Measurements from ENCODE around the gene BSN. TPM values are rescaled to one million over a fixed set of nuclear protein-coding genes. Genes with fewer than 3 reads are reported as not detected.

The BSN gene
- total RNA-seq, 2 donors from 2014 or later = 0.17 to 0.21 TPM

- DNase-seq = no peak
- H3K36me3 Mint-ChIP-seq (ENCODE audit: insufficient read depth in 2 of 2) = peaks cover 0 to 2% of the 10 kb centered on the region in 2 donors
- H3K27me3 Mint-ChIP-seq (ENCODE audit: low read depth) = no peaks in the 10 kb centered on the region
- peak overlapping the region; percentile 29 for H3K27ac Mint-ChIP-seq
- peaks cover 4% of the 10 kb centered on the region for H3K4me1 Mint-ChIP-seq (ENCODE audit: low read depth)
- H3K9me3 Mint-ChIP-seq = no peaks in the 10 kb centered on the region
- H3K4me3 Mint-ChIP-seq = no peak overlapping the region
- no peak for ATAC-seq (replicated peaks in 1 of 2)
These were observed 157.2 kb downstream of the BSN start for GRCh38 chr3:49711489-49711888.

DNA sequence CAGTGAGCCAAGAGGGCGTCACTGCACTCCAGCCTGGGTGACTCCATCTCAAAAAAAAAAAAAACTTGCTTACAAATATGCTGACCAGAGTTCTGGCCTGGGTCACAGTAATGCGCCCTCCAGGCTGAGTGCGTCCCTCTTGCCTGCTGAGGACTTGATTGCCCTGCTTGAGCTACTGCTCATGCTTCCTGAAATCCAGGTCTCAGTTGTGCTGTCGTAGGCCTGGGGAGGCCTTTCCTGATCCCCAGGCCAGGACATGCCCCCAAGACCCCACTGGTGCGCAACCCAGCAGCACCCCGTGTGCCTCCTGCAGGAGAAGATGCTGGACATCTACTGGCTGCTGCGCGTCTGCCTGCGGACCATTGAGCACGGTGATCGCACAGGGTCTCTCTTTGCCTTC lies 157.9 kb downstream of the BSN start:
- ATAC-seq (replicated peaks in 1 of 2) (no peak), DNase-seq (no peak)
- Mint-ChIP-seq H3K9me3 (no peaks in the 10 kb centered on the region), H3K27ac (no peak overlapping the region), H3K27me3 (ENCODE audit: low read depth) (no peaks in the 10 kb centered on the region), H3K4me1 (ENCODE audit: low read depth) (peaks cover 4% of the 10 kb centered on the region), H3K36me3 (ENCODE audit: insufficient read depth in 2 of 2) (peaks cover 0 to 2% of the 10 kb centered on the region in 2 donors), H3K4me3 (no peak overlapping the region)

DNA sequence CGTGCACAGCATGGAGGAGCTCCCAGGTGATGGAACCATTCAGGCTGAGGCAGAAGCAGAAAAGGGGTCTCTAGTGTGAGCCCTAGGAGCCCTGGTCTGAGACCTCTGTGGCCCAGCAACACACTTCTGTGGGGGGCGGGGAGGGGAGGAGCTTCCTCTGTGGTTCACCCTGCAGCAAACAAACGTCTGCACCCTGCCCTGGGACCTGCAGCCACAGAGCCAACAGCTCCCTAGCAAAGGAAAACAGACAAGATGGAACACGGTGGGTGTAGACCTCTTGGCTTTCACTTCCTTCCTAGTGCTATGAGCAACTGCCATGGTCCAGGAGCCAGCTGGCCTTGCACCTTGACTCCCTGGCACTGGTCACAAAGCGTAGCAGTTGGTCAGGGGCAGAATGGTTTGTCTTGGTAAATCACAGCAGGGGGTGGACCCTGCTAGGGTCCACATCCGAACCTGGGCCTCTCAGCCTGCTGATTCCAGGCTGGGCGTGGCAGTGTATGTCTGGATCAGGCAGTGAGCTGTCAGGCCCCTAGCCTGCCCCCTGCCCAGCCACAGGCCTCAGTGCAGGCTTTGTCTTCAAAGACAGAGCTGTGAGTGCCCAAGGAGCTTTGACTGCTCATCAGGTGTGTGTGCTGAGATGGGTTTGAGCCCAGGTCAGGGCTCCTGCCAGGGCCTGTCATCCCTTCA lies 158.5 kb downstream of the BSN start:
- no peak overlapping the region for H3K4me3 Mint-ChIP-seq
- DNase-seq = no peak
- H3K27ac Mint-ChIP-seq = no peak overlapping the region
- no peaks in the 10 kb centered on the region for H3K9me3 Mint-ChIP-seq
- peaks cover 4% of the 10 kb centered on the region for H3K4me1 Mint-ChIP-seq (ENCODE audit: low read depth)
- ATAC-seq (replicated peaks in 1 of 2) = no peak
- H3K36me3 Mint-ChIP-seq (ENCODE audit: insufficient read depth in 2 of 2) = peaks cover 0 to 2% of the 10 kb centered on the region in 2 donors
- H3K27me3 Mint-ChIP-seq (ENCODE audit: low read depth) = no peaks in the 10 kb centered on the region

DNA sequence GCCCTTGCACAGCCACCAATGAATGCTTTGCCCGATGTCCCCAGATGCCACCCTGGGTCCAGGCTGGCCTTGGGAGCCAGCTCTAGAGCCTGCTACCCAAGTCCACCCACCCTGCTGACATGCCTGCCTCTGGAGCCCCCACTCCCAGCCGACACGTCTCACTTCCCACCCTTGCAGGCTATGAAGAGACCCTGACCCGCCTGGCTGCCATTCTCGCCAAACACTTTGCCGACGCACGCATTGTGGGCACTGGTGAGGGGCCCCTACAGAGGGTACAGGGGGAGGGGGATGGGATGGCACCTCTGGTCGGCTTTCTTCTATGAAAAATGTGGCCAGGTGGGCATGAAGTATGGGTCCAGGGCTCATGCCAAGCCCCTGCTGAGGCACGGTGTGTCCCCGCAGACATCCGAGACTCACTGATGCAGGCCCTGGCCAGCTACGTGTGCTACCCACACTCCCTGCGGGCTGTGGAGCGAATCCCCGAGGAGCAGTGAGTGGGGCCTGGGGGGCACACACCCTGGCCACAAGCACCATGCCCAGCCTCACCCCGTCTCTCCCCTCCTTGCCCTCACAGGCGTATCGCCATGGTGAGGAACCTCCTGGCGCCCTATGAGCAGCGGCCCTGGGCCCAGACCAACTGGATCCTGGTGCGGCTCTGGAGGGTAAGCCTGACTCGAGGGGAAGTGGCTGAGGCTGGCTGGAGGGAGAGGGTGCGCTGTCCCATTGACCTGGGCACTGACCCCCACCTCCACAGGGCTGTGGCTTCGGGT lies 159.2 kb downstream of the BSN start:
- Mint-ChIP-seq H3K4me3 (no peak overlapping the region), H3K9me3 (no peaks in the 10 kb centered on the region), H3K36me3 (ENCODE audit: insufficient read depth in 2 of 2) (peaks cover 0 to under 1% of the 10 kb centered on the region in 2 donors), H3K27me3 (ENCODE audit: low read depth) (no peaks in the 10 kb centered on the region), H3K27ac (no peak overlapping the region), H3K4me1 (ENCODE audit: low read depth) (peaks cover 6% of the 10 kb centered on the region)
- DNase-seq = no peak
- ATAC-seq (replicated peaks in 1 of 2) = no peak

- Mint-ChIP-seq H3K27me3 (ENCODE audit: low read depth) (no peaks in the 10 kb centered on the region), H3K9me3 (no peaks in the 10 kb centered on the region), H3K4me3 (no peak overlapping the region), H3K36me3 (ENCODE audit: insufficient read depth in 2 of 2) (no peaks in the 10 kb centered on the region), H3K27ac (peak overlapping the region; percentile 22), H3K4me1 (ENCODE audit: low read depth) (peaks cover 21% of the 10 kb centered on the region)
- ATAC-seq (replicated peaks in 1 of 2) (no peak), DNase-seq (no peak)
These were observed 160.7 kb downstream of the BSN start for GRCh38 chr3:49714728-49715550.

- H3K4me3 Mint-ChIP-seq = no peak overlapping the region
- H3K9me3 Mint-ChIP-seq = no peaks in the 10 kb centered on the region
- no peak overlapping the region for H3K27ac Mint-ChIP-seq
- ATAC-seq (replicated peaks in 1 of 2) (no peak), DNase-seq (no peak)
- H3K27me3 Mint-ChIP-seq (ENCODE audit: low read depth) = no peaks in the 10 kb centered on the region
- peaks cover 23% of the 10 kb centered on the region for H3K4me1 Mint-ChIP-seq (ENCODE audit: low read depth)
- peaks cover 0 to under 1% of the 10 kb centered on the region in 2 donors for H3K36me3 Mint-ChIP-seq (ENCODE audit: insufficient read depth in 2 of 2)
These were observed 161.4 kb downstream of the BSN start for GRCh38 chr3:49715611-49716121.

DNA sequence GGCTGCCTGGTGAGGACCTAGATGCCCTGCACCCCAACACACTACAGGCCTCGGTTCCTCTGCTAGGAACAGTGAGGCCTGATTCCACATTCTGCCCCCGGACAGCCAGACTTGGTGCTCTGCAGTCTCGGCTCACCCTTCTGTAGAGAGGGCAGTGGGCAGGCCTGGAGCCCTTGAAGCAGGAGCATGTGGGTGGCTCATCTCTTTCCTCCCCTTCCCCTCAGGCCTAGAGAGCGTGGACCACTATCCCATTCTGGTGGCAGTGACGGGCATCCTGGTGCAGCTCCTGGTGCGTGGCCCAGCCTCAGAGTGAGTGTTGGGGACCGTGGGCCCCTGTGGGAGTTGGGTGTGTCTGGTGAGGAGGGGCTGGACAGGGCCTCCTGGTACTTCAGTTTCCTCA lies 161.9 kb downstream of the BSN start:
- Mint-ChIP-seq H3K27me3 (ENCODE audit: low read depth) (no peaks in the 10 kb centered on the region), H3K9me3 (no peaks in the 10 kb centered on the region), H3K4me3 (no peak overlapping the region), H3K36me3 (ENCODE audit: insufficient read depth in 2 of 2) (peaks cover 0 to 4% of the 10 kb centered on the region in 2 donors), H3K4me1 (ENCODE audit: low read depth) (peaks cover 26% of the 10 kb centered on the region), H3K27ac (no peak overlapping the region)
- DNase-seq (no peak), ATAC-seq (replicated peaks in 1 of 2) (no peak)

DNA sequence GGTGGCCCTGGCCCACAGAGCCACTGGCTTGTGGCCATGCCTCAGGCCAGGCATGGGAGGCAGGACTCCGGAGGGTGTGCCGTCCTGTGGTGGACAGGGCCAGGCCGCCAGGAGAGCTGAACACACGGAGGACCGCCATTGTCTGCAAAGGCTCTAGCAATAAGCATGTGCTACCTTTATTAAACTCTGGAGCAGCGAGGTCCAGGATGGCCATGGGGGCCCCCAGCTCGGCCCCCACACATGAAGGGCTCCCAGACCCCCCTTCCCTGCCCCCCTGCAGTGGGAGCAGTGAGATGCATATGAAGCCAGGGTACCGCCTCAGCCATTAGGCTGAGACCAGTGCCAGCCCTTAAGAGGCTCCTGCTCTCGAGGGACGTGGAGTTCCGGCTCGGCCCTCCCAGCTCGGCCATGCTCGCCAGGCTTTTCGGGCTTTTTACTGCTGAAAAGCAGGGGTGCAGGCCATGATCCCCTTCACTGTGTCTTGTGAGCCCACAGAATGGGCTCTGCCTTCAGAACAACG lies 162.5 kb downstream of the BSN start:
- H3K36me3 Mint-ChIP-seq (ENCODE audit: insufficient read depth in 2 of 2) = peaks cover 0 to 4% of the 10 kb centered on the region in 2 donors
- peaks cover 30% of the 10 kb centered on the region for H3K4me1 Mint-ChIP-seq (ENCODE audit: low read depth)
- no peaks in the 10 kb centered on the region for H3K9me3 Mint-ChIP-seq
- ATAC-seq (replicated peaks in 1 of 2) (no peak), DNase-seq (no peak)
- no peaks in the 10 kb centered on the region for H3K27me3 Mint-ChIP-seq (ENCODE audit: low read depth)
- no peak overlapping the region for H3K27ac Mint-ChIP-seq
- no peak overlapping the region for H3K4me3 Mint-ChIP-seq

DNA sequence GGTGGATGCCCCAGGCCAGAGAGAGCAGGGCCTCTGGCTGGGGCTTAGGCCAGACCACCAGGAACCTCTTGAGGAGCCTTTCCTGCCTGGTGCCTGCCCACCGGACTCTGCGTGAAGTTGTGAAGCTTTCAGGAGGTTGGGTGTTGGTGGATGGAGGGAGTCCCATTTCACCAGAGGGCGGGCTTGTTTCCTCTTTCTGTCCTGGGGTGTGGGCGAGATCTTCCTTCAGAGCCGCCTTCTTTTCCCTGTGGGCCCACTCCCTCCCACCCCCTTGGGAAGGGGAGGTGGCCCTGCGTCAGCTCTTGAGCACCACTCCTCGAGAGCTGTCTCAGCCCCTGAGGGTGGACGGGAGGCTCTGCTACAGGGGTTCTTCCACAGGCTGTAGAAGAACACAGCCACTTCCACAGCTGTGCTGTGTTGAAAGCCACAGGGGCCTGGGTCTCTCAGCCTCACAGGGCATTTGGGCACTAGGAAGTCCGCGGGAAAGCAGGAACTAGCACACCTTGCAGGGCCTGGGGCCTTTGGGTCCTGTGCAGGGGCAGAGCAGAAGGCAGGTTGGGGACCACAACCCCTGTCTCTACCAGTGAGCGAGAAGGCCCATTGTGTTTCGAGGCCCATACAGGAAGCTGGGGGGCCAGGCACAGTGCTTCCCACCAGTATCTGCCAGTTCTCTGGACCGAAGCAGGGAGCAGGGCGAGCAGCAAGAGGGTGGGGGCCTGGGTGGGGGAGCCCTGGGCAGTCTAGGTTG lies 163.1 kb downstream of the BSN start:
- ATAC-seq (replicated peaks in 1 of 2) (no peak), DNase-seq (no peak)
- H3K9me3 Mint-ChIP-seq = no peaks in the 10 kb centered on the region
- H3K4me3 Mint-ChIP-seq = peak overlapping the region in 1 of 2 donors; percentile 29
- no peak overlapping the region for H3K27ac Mint-ChIP-seq
- peaks cover 35% of the 10 kb centered on the region for H3K4me1 Mint-ChIP-seq (ENCODE audit: low read depth)
- H3K36me3 Mint-ChIP-seq (ENCODE audit: insufficient read depth in 2 of 2) = peaks cover 0 to 4% of the 10 kb centered on the region in 2 donors
- H3K27me3 Mint-ChIP-seq (ENCODE audit: low read depth) = no peaks in the 10 kb centered on the region

- Mint-ChIP-seq H3K4me3 (peak overlapping the region; percentile 80 to 93), H3K36me3 (ENCODE audit: insufficient read depth in 2 of 2) (peaks cover 0 to 4% of the 10 kb centered on the region in 2 donors), H3K9me3 (no peaks in the 10 kb centered on the region), H3K27me3 (ENCODE audit: low read depth) (no peaks in the 10 kb centered on the region), H3K27ac (peak overlapping the region; percentile 47), H3K4me1 (ENCODE audit: low read depth) (peaks cover 38% of the 10 kb centered on the region)
- DNase-seq (no peak), ATAC-seq (replicated peaks in 1 of 2) (no peak)
These were observed 163.9 kb downstream of the BSN start for GRCh38 chr3:49717959-49718857.

GRCh38 chr3:49718858-49719213 lies 164.6 kb downstream of the BSN start:
- ATAC-seq (replicated peaks in 1 of 2) = no peak
- Mint-ChIP-seq H3K4me3 (peak overlapping the region; percentile 80 to 93), H3K4me1 (ENCODE audit: low read depth) (peaks cover 38% of the 10 kb centered on the region), H3K36me3 (ENCODE audit: insufficient read depth in 2 of 2) (peaks cover 0 to 4% of the 10 kb centered on the region in 2 donors), H3K9me3 (no peaks in the 10 kb centered on the region), H3K27ac (peak overlapping the region; percentile 47), H3K27me3 (ENCODE audit: low read depth) (no peaks in the 10 kb centered on the region)
- no peak for DNase-seq

Data from activated T-cell treated with anti-CD3 and anti-CD28 coated beads, Interleukin-2, amount 50 U/mL, for 72 hours (primary cell).